ENCODE measurements around the gene MAP2K5.

- no peak for TF ChIP-seq POLR2A (IDR thresholded peaks at IDR 0.05)
- no peak for TF ChIP-seq CTCF (IDR thresholded peaks at IDR 0.05)
Measured at GRCh38 chr15:67820122-67820991, 277.9 kb downstream of the MAP2K5 start.

Measured in right lobe of liver (tissue), 4 donors.